A673 (cell line): ENCODE data around the gene IER5L. TPM values are rescaled to one million over a fixed set of nuclear protein-coding genes. Genes with fewer than 3 reads are reported as not detected.
"Not testable (repeated sequence)": the region's sequence is repeated elsewhere in the genome, so short reads cannot be mapped to it uniquely, and the experiment has no call there.

ENCODE experiments used
- BruUV-seq: library from RNA; stranded (reverse); fragments of 400-500 nt; replicated peaks from 2 replicates; lab custom pipeline; 2021; lab: Mats Ljungman, UMichigan
- CTCF ChIA-PET: fragments of 300-600 bp; sonication (Branson Sonifier 250); formaldehyde crosslinking; loops from one replicate; lab custom pipeline; 2022; ENCODE audit warnings: antibody characterized with exemption; lab: Charles Lee
- POLR2A ChIA-PET: fragments of 300-600 bp; sonication (Branson Sonifier 250); formaldehyde crosslinking; loops from one replicate; lab custom pipeline; 2022; ENCODE audit warnings: antibody characterized with exemption; ENCODE audit not compliant: low non-redundant PET; lab: Charles Lee
- DNase-seq: peaks from one replicate; pipeline ENCODE4 v3.0.0-alpha.2; 2015; ENCODE audit warnings: low spot score
- H3K27ac ChIP-seq: fragments of 200-600 bp; sonication (generic); 2 replicates; pipeline ENCODE4 v1.5.1; 2016; ENCODE audit warnings: mixed run types, low read depth, mild to moderate bottlenecking, mixed read lengths, antibody characterized with exemption, low read length; ENCODE audit not compliant: poor library complexity, severe bottlenecking
- H3K27me3 ChIP-seq: fragments of 200-600 bp; sonication (generic); replicated peaks from 2 replicates; pipeline ENCODE4 v1.6.1; 2017; ENCODE audit warnings: mixed run types, low read depth, mild to moderate bottlenecking, mixed read lengths, antibody characterized with exemption, low read length; ENCODE audit not compliant: insufficient read depth, poor library complexity
- H3K36me3 ChIP-seq: fragments of 200-600 bp; sonication (generic); 2 replicates; pipeline ENCODE4 v1.6.1; 2016; ENCODE audit warnings: mixed run types, mild to moderate bottlenecking, mixed read lengths, antibody characterized with exemption, low read length; ENCODE audit not compliant: insufficient read depth, poor library complexity, severe bottlenecking
- H3K4me1 ChIP-seq: fragments of 200-600 bp; sonication (generic); 2 replicates; pipeline ENCODE4 v1.6.1; 2017; ENCODE audit warnings: mixed run types, mild to moderate bottlenecking, mixed read lengths, antibody characterized with exemption, low read length; ENCODE audit not compliant: insufficient read depth, poor library complexity, severe bottlenecking
- H3K4me3 ChIP-seq: fragments of 200-600 bp; sonication (generic); 2 replicates; pipeline ENCODE4 v1.5.1; 2016; ENCODE audit warnings: low read depth, mixed run types, mild to moderate bottlenecking, mixed read lengths, low read length; ENCODE audit not compliant: poor library complexity, severe bottlenecking
- H3K9me3 ChIP-seq: fragments of 200-600 bp; sonication (generic); 2 replicates; pipeline ENCODE4 v1.6.1; 2016; ENCODE audit warnings: mixed run types, low read depth, mild to moderate bottlenecking, mixed read lengths, antibody characterized with exemption, low read length; ENCODE audit not compliant: poor library complexity, severe bottlenecking
- EZH2 ChIP-seq: fragments of 200-600 bp; sonication (generic); IDR thresholded peaks from 2 replicates; pipeline ENCODE4 v1.6.1; 2017; ENCODE audit warnings: borderline replicate concordance, low read depth, mild to moderate bottlenecking, mixed read lengths, antibody characterized with exemption, low read length; ENCODE audit not compliant: poor library complexity, severe bottlenecking
- intact Hi-C: fragments of 100-400 bp; cut with micrococcal nuclease; formaldehyde crosslinking; loops from one replicate; pipeline ENCODE4 v1.10.0; 2022; ENCODE audit not compliant: unreplicated experiment
- total RNA-seq: library from RNA; stranded (reverse); gene quantifications from 2 replicates; pipeline ENCODE4 v1.2.3, GENCODE V29; 2021
- TF ChIP-seq, protein P1 (sequence below): fragments of 300-800, 200-600 bp; sonication (generic); conservative IDR thresholded peaks from 2 replicates; pipeline ENCODE4 v1.5.1; 2017; ENCODE audit warnings: low read depth, mild to moderate bottlenecking, antibody characterized with exemption, low read length, moderate library complexity, mixed read lengths

Gene IER5L
- total RNA-seq, 1 experiment from 2014 or later: 14.0 TPM

DNA sequence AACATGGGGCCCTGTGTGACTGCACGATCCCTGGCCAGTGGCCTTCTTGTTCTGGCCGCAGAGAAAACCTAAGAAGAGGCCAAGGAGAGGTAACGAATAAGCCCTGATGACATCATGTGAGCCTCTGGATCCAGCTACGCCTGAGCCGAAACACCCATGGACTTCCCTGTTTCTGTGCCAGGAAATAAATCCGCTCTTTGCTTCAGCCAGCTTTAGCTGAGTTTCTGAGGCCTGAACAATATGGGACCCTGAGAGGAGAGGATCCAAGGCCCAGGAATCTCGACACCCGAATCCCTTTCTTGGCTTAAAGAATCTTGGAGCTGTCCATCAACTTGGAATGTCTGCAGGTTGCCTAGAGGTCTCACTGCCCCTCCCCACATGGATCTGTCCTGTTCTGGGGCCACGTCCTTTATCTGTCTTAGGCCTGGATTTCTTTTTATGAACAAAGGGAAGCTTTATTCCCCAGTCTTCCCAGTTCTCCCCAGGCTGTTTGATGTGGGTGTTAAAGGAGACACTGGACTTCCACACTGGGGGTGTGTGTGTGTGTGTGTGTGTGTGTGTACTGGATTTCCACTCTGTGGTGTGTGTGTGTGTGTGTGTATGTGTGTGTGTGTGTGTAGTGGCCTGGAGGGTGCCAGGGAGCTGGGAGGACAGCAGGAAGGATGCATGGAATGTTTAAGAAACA is 13.7 kb downstream of the IER5L start:
- TF ChIP-seq EZH2: no peak
- TF ChIP-seq, protein P1, sequence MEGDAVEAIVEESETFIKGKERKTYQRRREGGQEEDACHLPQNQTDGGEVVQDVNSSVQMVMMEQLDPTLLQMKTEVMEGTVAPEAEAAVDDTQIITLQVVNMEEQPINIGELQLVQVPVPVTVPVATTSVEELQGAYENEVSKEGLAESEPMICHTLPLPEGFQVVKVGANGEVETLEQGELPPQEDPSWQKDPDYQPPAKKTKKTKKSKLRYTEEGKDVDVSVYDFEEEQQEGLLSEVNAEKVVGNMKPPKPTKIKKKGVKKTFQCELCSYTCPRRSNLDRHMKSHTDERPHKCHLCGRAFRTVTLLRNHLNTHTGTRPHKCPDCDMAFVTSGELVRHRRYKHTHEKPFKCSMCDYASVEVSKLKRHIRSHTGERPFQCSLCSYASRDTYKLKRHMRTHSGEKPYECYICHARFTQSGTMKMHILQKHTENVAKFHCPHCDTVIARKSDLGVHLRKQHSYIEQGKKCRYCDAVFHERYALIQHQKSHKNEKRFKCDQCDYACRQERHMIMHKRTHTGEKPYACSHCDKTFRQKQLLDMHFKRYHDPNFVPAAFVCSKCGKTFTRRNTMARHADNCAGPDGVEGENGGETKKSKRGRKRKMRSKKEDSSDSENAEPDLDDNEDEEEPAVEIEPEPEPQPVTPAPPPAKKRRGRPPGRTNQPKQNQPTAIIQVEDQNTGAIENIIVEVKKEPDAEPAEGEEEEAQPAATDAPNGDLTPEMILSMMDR: no peak
- ChIA-PET POLR2A (no interaction called here), CTCF (interaction anchor here (0.6 to 1.2 kb wide), 3 partner anchors 9 to 64 kb away, joined by 3 to 5 read pairs (median 4); no protein-coding TSS in a partner anchor)
- peaks cover 16% of the 10 kb centered on the region for H3K4me1 ChIP-seq
- no peak overlapping the region for H3K4me3 ChIP-seq
- intact Hi-C loops: no loop called here
- no peak overlapping the region for H3K27ac ChIP-seq
- H3K9me3 ChIP-seq: no peaks in the 10 kb centered on the region
- no TSS peak for BruUV-seq
- H3K27me3 ChIP-seq: no peaks in the 10 kb centered on the region
- no peak for DNase-seq
- H3K36me3 ChIP-seq: no peaks in the 10 kb centered on the region

DNA sequence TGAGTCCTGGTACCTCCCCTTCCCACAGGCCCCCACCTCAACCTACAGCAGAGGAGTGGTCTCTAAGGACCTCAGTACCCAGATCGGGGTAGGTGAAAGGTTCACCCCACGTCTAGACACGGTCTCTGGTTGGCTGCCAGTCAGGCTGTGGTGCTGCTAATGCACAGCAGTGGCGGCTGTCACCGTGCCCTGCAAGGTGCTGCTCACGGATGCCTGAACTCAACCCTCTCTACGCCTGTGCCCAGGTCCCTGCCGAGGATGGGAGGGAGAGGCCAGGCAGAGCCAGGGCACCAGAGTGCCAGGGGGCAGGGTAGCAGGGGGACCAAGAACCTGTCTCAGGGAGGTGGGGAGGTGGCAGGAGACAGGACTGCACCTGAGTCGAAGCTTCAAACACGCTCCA is 14.3 kb downstream of the IER5L start:
- H3K9me3 ChIP-seq: no peaks in the 10 kb centered on the region
- peaks cover 16% of the 10 kb centered on the region for H3K4me1 ChIP-seq
- intact Hi-C loops: no loop called here
- DNase-seq: no peak
- BruUV-seq: no TSS peak
- POLR2A ChIA-PET: no interaction called here
- TF ChIP-seq EZH2: no peak
- TF ChIP-seq, protein P1: no peak
- H3K27me3 ChIP-seq: no peaks in the 10 kb centered on the region
- H3K27ac ChIP-seq: no peak overlapping the region
- H3K4me3 ChIP-seq: no peak overlapping the region
- no peaks in the 10 kb centered on the region for H3K36me3 ChIP-seq
- CTCF ChIA-PET: interaction anchor here (1.2 kb wide), 1 partner anchor 10 kb away, joined by 4 read pairs; no protein-coding TSS in a partner anchor

DNA sequence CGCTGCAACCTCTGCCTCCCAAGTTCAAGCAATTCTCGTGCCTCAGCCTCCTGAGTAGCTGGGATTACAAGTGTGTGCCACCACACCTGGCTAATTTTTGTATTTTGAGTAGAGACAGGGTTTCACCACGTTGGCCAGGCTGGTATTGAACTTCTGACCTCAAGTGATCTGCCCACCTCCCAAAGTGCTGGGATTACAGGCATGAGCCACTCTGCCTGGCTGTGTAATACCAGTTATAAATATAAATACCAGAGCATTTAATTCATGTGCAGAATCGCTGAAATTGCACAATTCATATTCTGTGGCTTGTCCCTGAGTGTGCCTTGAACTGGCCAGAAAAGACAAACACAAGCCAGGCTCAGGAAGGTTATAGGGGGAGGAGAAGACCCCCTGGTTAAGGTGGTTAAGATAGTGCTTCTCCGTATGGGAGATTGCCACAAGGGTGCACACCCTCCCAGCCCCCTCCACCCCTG is 14.8 kb downstream of the IER5L start:
- H3K9me3 ChIP-seq, H3K27me3 ChIP-seq, DNase-seq, intact Hi-C loops, BruUV-seq, POLR2A ChIA-PET, H3K27ac ChIP-seq, H3K36me3 ChIP-seq, H3K4me3 ChIP-seq: not testable (repeated sequence)
- CTCF ChIA-PET: interaction anchor here (0.6 kb wide), 1 partner anchor 8 kb away, joined by 3 read pairs; no protein-coding TSS in a partner anchor
- H3K4me1 ChIP-seq: peaks cover 15% of the 10 kb centered on the region
